Ectodermal cell (in vitro differentiated cells): Measurements from ENCODE around the gene ZNF618.

Experiments
- H3K27ac ChIP-seq: 2 replicates; pipeline ENCODE4 v1.7.0; 2013; ENCODE audit warnings: mild to moderate bottlenecking, low read depth, low read length; ENCODE audit not compliant: insufficient read depth, poor library complexity, severe bottlenecking
- H3K27me3 ChIP-seq: 2 replicates; pipeline ENCODE4 v1.7.0; 2013; ENCODE audit warnings: mild to moderate bottlenecking, low read length; ENCODE audit not compliant: insufficient read depth, control insufficient read depth, poor library complexity, severe bottlenecking
- H3K36me3 ChIP-seq: one replicate; pipeline ENCODE4 v1.7.0; 2013; ENCODE audit warnings: low read length; ENCODE audit not compliant: control insufficient read depth, insufficient read depth
- H3K4me1 ChIP-seq: one replicate; pipeline ENCODE4 v1.7.0; 2013; ENCODE audit warnings: low read length; ENCODE audit not compliant: control insufficient read depth, insufficient read depth
- H3K4me3 ChIP-seq: 2 replicates; pipeline ENCODE4 v1.7.0; 2013; ENCODE audit warnings: low read depth, low read length, control low read depth; ENCODE audit not compliant: insufficient read depth
- H3K9me3 ChIP-seq: 2 replicates; pipeline ENCODE4 v1.7.0; 2013; ENCODE audit warnings: mild to moderate bottlenecking, low read length, moderate library complexity; ENCODE audit not compliant: control insufficient read depth
- WGBS, 2 experiments: methylation state at CpG; one replicate each; pipeline ENCODE4 v1.1.7; 2013; ENCODE audit warnings: missing lambda C conversion rate in 2 of 2; 5-methylcytosine and 5-hydroxymethylcytosine counted together

ZNF618 gene

DNA sequence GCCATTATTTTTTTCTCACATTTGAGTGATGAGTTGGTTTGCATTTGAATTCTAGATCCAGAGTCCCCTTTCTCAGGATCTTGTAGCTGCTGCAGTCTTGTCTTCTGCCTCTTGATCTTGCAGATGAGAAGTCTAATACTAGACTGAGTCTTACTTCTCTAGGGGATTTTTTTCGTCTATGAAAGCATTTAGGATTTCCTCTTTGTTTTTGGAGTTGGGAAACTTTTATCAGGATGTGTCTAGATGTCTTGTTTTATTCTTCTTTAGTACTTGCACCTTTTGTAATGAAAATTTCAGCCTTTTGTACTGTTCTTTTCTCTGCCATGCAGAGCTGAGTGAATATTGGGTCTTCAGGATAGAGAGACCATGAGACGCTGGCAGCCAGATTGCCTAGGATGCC, 65.4 kb downstream of the ZNF618 start:
- Histone ChIP-seq H3K9me3 (no peaks in the 10 kb centered on the region), H3K27me3 (no peaks in the 10 kb centered on the region), H3K4me3 (no peak overlapping the region), H3K36me3 (no peaks in the 10 kb centered on the region), H3K4me1 (peaks cover 6% of the 10 kb centered on the region), H3K27ac (no peak overlapping the region)
- 53 to 76% methylated on average over 2 of the region's 2 CpGs for WGBS, 2 experiments

DNA sequence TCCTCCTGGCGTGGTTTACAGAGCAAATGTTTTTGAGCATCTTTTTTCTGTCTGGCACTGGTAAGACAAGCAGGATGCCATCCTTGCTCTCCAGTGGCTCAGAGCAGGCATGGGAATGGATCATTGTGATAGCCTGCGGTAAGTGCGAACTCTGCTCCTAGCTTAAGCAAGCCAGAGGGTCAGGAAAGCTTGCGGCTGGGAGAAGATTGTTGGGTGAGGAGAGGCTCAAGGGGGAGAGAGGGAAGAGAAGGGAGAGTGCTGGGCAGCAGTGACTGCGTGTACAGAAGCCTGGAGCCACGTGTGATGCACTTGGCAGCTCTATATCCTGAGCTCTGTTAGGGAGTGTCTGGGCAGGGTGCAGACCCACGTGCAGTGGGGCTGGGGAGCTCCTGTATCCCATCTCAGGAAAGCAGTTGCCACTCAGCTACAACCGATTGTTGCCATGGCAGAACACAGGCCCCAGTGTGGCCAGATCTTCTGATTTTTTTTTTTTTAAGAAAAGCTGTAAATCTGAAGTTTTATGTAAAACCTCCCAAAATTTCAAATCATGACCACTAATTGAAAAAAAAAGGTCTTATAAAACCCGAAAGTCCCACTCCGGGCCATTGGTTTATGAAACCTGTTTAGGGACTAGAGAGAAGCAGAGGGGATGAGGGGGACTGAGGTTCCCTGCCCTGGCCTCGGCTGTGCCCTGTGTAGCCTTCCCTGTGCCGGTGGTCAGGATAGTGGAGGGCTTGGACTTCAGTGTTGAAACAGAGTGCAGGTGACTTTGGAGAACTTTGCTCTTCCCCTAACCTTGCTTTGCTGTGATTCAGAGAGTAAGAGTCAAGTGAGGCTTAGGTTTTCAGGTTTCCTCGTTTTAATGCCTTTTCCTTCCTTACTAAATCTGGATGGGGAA, 67.3 kb downstream of the ZNF618 start:
- Histone ChIP-seq H3K27me3 (no peaks in the 10 kb centered on the region), H3K4me3 (no peak overlapping the region), H3K4me1 (peaks cover 6% of the 10 kb centered on the region), H3K36me3 (no peaks in the 10 kb centered on the region), H3K9me3 (no peaks in the 10 kb centered on the region), H3K27ac (no peak overlapping the region)
- WGBS, 2 experiments = 93 to 94% methylated on average over 12 to 13 of the region's 13 CpGs

GRCh38 chr9:113945784-113946183, 69.7 kb downstream of the ZNF618 start:
- Histone ChIP-seq H3K4me1 (peaks cover 6% of the 10 kb centered on the region), H3K9me3 (no peaks in the 10 kb centered on the region), H3K4me3 (no peak overlapping the region), H3K36me3 (no peaks in the 10 kb centered on the region), H3K27me3 (no peaks in the 10 kb centered on the region), H3K27ac (no peak overlapping the region)
- WGBS, 2 experiments = 94 to 95% methylated on average over 8 of the region's 8 CpGs

GRCh38 chr9:113946496-113947115, 70.5 kb downstream of the ZNF618 start:
- 91% methylated on average over 11 of the region's 11 CpGs for WGBS, 2 experiments
- H3K27me3 ChIP-seq = no peaks in the 10 kb centered on the region

DNA sequence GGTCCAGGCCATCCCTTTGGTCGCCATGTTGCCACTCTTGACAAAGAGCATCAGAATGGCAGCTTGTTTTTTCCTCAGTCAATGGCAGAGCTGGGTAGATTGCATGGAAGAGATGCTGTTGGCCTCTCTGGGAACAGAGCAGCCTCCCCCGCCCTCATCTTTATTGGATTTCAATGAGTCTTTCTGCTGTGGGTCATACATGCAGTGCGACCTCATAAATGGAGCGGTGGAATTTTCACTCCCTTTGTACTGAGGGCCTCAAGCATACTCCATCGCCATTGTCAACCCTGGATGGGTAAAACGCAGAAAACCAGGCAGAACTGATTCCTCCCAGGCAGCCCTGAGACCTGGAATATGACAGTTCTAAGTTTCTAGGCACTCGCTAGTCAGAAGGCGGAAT, 71.8 kb downstream of the ZNF618 start:
- H3K27ac ChIP-seq = no peak overlapping the region
- H3K27me3 ChIP-seq = no peaks in the 10 kb centered on the region
- H3K9me3 ChIP-seq = no peaks in the 10 kb centered on the region
- no peak overlapping the region for H3K4me3 ChIP-seq
- peaks cover 6% of the 10 kb centered on the region for H3K4me1 ChIP-seq
- H3K36me3 ChIP-seq = no peaks in the 10 kb centered on the region
- 82 to 85% methylated on average over 8 of the region's 8 CpGs for WGBS, 2 experiments

More at GRCh38 chr9:113946496-113947115, 70.5 kb downstream of the ZNF618 start:
- Histone ChIP-seq H3K36me3 (no peaks in the 10 kb centered on the region), H3K9me3 (no peaks in the 10 kb centered on the region), H3K4me3 (no peak overlapping the region), H3K27ac (no peak overlapping the region), H3K4me1 (peaks cover 6% of the 10 kb centered on the region)

DNA sequence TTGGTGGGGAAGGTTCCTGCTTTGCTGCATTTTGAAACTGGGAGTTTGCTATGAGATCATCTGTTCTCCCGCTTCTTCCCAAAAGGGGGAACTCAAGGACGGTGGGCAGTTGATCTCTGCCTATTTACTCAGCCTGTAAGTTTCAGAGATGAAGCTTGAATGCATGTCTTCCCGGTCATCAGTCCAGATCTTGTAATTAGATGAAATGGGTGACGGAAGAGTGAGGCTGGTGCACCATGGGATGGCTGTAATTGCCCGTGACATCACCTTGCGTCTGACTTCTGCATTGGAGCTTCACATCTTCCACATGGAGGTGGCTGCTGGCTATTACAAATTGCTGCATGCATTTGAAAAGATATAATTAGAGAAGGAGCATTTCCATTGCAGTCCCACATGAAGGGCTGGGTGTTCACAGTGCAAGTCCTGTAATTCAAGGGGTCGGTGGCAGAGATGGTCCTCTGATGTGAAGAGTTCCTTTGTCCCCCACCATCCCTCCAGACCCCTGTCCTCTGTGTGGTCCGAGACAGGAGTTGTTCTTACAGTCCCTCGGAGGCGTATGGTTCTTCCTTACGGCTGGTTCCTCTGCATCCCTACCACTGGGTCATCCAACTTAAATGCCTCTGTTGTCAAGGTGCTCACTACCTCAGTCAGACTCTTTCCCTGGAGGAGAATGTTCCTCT, 72.9 kb downstream of the ZNF618 start:
- H3K27me3 ChIP-seq = no peaks in the 10 kb centered on the region
- 82 to 85% methylated on average over 11 of the region's 11 CpGs for WGBS, 2 experiments
- peaks cover 6% of the 10 kb centered on the region for H3K4me1 ChIP-seq
- no peaks in the 10 kb centered on the region for H3K9me3 ChIP-seq
- no peaks in the 10 kb centered on the region for H3K36me3 ChIP-seq
- no peak overlapping the region for H3K4me3 ChIP-seq
- no peak overlapping the region for H3K27ac ChIP-seq

- H3K27me3 ChIP-seq = no peaks in the 10 kb centered on the region
- H3K9me3 ChIP-seq = no peaks in the 10 kb centered on the region
- H3K4me1 ChIP-seq = peaks cover 6% of the 10 kb centered on the region
- H3K36me3 ChIP-seq = no peaks in the 10 kb centered on the region
- H3K27ac ChIP-seq = no peak overlapping the region
- WGBS, 2 experiments = 95 to 96% methylated on average over 17 of the region's 17 CpGs
- H3K4me3 ChIP-seq = no peak overlapping the region
These were observed 73.5 kb downstream of the ZNF618 start for GRCh38 chr9:113949571-113950078.

GRCh38 chr9:113950195-113951031, 74.3 kb downstream of the ZNF618 start:
- H3K36me3 ChIP-seq = no peaks in the 10 kb centered on the region
- H3K27me3 ChIP-seq = no peaks in the 10 kb centered on the region
- WGBS, 2 experiments = 94% methylated on average over 13 of the region's 13 CpGs
- H3K4me1 ChIP-seq = peaks cover 6% of the 10 kb centered on the region
- no peak overlapping the region for H3K4me3 ChIP-seq
- H3K9me3 ChIP-seq = no peaks in the 10 kb centered on the region
- H3K27ac ChIP-seq = no peak overlapping the region

GRCh38 chr9:113951032-113951372, 74.9 kb downstream of the ZNF618 start:
- Histone ChIP-seq H3K27ac (no peak overlapping the region), H3K4me1 (peaks cover 3% of the 10 kb centered on the region), H3K9me3 (no peaks in the 10 kb centered on the region), H3K4me3 (no peak overlapping the region), H3K27me3 (no peaks in the 10 kb centered on the region), H3K36me3 (no peaks in the 10 kb centered on the region)
- 93 to 94% methylated on average over 2 of the region's 2 CpGs for WGBS, 2 experiments
